ENCODE results near the gene HNRNPA1L2. TPM values are rescaled to one million over a fixed set of nuclear protein-coding genes. Genes with fewer than 3 reads are reported as not detected.

HNRNPA1L2 gene
- polyA plus RNA-seq, 1 of the 3 experiments (the other 2 are of a cell fraction), result 4.5 TPM

- H3K4me1 ChIP-seq (ENCODE audit: control insufficient read depth in 1 of 2, insufficient read depth in 2 of 2, low read depth in 1 of 2, low read length in 1 of 2), result no peaks in the 10 kb centered on the region; a peak in 1 of 4 replicates
- ChIA-PET CTCF (interaction anchor here (0.9 to 5.1 kb wide), 22 partner anchors 11 to 538 kb away, joined by 3 to 86 read pairs (median 10); partner anchors contain the start of genes PCDH8 and SUGT1), POLR2A (no interaction called here)
- H2AFZ ChIP-seq (ENCODE audit: low read depth), result no peak overlapping the region
- no peak overlapping the region for H3K4me3 ChIP-seq (ENCODE audit: low read depth in 2 of 2, low read length in 1 of 2)
- no peak overlapping the region for H3K27ac ChIP-seq (ENCODE audit: low read depth in 2 of 2, low read length in 1 of 2)
- no peaks in the 10 kb centered on the region for H3K9me3 ChIP-seq
- no peak for DNase-seq
- WGBS (ENCODE audit: low lambda C conversion rate), result 98% methylated on average over 4 of the region's 4 CpGs
- peaks cover 13% of the 10 kb centered on the region for H3F3A ChIP-seq (replicated peaks; ENCODE audit: insufficient read depth)
- no peaks in the 10 kb centered on the region for H3K9me2 ChIP-seq
- H3K79me2 ChIP-seq (ENCODE audit: insufficient read depth), result peaks cover 2% of the 10 kb centered on the region; the same call in 1 of the 2 replicates
- no peaks in the 10 kb centered on the region for H3K27me3 ChIP-seq (ENCODE audit: insufficient read depth)
- no peak overlapping the region for H3K4me2 ChIP-seq
- TF ChIP-seq TEAD4 (IDR thresholded peaks at IDR 0.05; ENCODE audit: borderline replicate concordance, insufficient read depth), result no peak
- no peak for TF ChIP-seq JUND (IDR thresholded peaks at IDR 0.05)
- no peak for TF ChIP-seq RFX5 (IDR thresholded peaks at IDR 0.05; ENCODE audit: low read length)
- no peak for TF ChIP-seq CHD2 (IDR thresholded peaks at IDR 0.05; ENCODE audit: low read length, partially characterized antibody)
- no peak for TF ChIP-seq RAD21 (IDR thresholded peaks at IDR 0.05; ENCODE audit: low read length)
- TF ChIP-seq REST (IDR thresholded peaks at IDR 0.05; ENCODE audit: low read depth, low read length), result no peak
- TF ChIP-seq MEF2A (IDR thresholded peaks at IDR 0.05; ENCODE audit: borderline replicate concordance, low read depth), result no peak
- TF ChIP-seq YY1 (IDR thresholded peaks at IDR 0.05; ENCODE audit: low read depth), result no peak
- TF ChIP-seq USF2 (IDR thresholded peaks at IDR 0.05; ENCODE audit: borderline replicate concordance, low read depth, low read length), result no peak
- TF ChIP-seq TAF1 (IDR thresholded peaks at IDR 0.05; ENCODE audit: borderline replicate concordance, low read depth, low read length), result no peak
- no peak for TF ChIP-seq MAX (IDR thresholded peaks at IDR 0.05; ENCODE audit: low read depth)
- TF ChIP-seq SIN3A (IDR thresholded peaks at IDR 0.05; ENCODE audit: borderline replicate concordance, low read depth, low read length), result no peak
- no peak for TF ChIP-seq RCOR1 (IDR thresholded peaks at IDR 0.05; ENCODE audit: low read length)
- no peak for TF ChIP-seq POLR2AphosphoS5 (IDR thresholded peaks at IDR 0.05; ENCODE audit: low read depth, low read length)
- no peak for TF ChIP-seq EZH2phosphoT487 (IDR thresholded peaks at IDR 0.05; ENCODE audit: borderline replicate concordance, low read depth)
- no peak for TF ChIP-seq TCF12 (IDR thresholded peaks at IDR 0.05)
- H4K20me1 ChIP-seq (ENCODE audit: insufficient read depth), result no peaks in the 10 kb centered on the region
- H3K9ac ChIP-seq, result no peak overlapping the region
- peaks cover 67 to 76% of the 10 kb centered on the region in 2 experiments for H3K36me3 ChIP-seq (replicated peaks in 1 of 2; ENCODE audit: control insufficient read depth in 1 of 2, insufficient read depth in 2 of 2, low read length in 1 of 2)
These were observed 22.0 kb downstream of the HNRNPA1L2 start for GRCh38 chr13:52664272-52664671.
